Left renal pelvis (tissue), 4 donors: ENCODE results near the gene SLC45A2. TPM values are rescaled to one million over a fixed set of nuclear protein-coding genes. Genes with fewer than 3 reads are reported as not detected.
"Not testable (repeated sequence)": the region's sequence is repeated elsewhere in the genome, so short reads cannot be mapped to it uniquely, and the experiment has no call there.

ENCODE experiments used
- DNase-seq, 4 donors: peaks; one replicate each; pipeline ENCODE4 v3.0.0-alpha.2; 2013; ENCODE audit warnings: low read depth in 4 of 4, low spot score in 3 of 4
- polyA plus RNA-seq, 4 donors: library from polyadenylated mRNA; unstranded; fragments of 120-200 nt; gene quantifications; one replicate each; pipeline ENCODE4 v1.2.1, GENCODE V29; 2013; ENCODE audit not compliant: insufficient read length in 4 of 4

The SLC45A2 gene
- polyA plus RNA-seq, 4 donors: 0.14 to 1.1 (median 0.38) TPM

DNA sequence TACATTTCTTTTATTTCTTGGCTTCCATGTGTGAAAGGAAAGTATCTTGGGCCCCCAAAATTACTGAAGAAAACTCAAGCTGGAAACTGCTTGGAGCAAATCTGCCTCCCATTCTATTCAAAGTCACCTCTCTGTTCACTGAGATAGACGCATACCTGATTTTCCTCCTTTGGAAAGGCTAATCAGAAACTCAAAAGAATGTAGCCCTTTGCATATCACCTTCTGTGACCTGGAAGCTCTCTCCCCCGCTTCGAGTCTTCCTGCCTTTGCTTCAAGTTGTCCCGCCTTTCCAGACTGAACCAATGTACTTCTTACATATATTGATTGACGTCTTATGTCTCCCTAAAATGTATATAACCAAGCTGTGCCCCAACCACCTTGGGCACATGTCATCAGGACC, 53.4 kb downstream of the SLC45A2 start:
- no peak for DNase-seq

DNA sequence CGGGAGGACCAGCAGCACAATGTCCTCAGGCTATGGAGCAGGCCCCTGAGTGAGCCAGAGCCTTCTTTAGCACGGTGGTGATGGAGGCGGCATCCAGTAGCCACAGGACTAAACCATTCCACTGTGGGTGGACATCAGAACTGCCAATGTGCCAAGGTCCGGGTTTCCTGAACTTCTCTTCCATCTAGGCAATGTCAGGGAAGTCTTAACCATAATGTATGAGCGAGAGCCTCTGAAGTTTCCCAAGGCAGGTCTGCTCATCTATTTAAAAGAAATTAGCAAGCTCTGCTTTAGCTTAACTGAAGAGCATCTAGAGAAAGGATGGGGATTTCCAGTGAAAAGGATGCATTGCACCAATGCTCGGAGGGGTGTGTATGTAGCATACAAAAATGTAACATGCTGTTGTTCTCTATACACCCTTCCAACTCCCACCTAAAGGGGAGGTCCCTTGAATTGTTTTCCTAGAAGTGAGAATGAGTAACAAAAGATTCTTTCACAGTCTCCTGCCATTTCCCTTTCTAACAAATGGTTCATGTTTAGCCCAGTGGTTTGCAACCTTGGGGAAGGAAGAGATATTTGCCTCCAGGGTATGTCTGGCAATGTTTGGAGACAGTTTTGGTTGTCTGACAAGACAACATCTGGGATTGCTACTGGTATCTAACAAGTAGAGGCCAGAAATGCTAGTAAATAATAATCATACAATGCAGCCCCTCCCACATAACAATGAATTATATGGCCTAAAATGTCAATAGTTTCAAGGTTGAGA, 54.4 kb downstream of the SLC45A2 start:
- DNase-seq: no peak

GRCh38 chr5:33928283-33928682, 56.2 kb downstream of the SLC45A2 start:
- DNase-seq: no peak

GRCh38 chr5:33927685-33928084, 56.8 kb downstream of the SLC45A2 start:
- no peak for DNase-seq

DNA sequence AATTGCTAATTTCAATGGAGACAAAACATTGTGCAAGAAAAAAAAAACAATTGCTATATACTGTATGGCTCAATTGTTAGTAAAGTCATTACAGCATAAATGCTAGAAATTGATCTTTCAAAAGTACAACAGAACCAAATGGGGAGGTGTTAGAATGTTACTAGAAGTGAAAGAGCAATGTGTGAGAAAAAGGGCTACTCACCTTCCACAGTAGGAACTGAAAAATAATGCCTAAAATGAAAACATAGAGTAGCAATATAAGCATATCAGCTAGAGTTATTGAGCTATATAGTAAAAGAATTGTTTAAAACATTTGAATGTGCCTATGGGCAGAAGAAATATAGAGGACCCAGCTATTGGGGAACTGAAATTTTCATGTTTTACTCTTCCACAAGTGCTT, 59.2 kb downstream of the SLC45A2 start:
- no peak for DNase-seq

DNA sequence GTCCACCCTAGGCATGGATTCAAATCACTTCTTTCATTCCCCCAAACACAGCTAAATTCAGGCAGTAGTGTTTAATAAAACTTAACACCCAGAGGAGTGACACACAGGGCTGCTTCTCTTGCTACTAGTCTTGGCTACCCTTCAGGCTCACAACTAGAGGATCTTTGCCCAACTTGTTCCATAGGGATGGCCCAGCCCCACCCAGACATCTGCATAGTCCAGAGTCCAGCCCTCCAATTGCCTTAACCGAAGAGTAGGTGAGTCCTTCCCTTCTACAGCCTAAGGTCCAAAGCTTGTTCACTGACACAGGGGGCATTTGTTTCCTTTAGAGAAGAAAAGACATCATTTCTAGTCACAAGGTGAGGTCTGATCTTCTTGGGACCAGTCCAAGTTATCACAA, 63.5 kb downstream of the SLC45A2 start:
- no peak for DNase-seq

DNA sequence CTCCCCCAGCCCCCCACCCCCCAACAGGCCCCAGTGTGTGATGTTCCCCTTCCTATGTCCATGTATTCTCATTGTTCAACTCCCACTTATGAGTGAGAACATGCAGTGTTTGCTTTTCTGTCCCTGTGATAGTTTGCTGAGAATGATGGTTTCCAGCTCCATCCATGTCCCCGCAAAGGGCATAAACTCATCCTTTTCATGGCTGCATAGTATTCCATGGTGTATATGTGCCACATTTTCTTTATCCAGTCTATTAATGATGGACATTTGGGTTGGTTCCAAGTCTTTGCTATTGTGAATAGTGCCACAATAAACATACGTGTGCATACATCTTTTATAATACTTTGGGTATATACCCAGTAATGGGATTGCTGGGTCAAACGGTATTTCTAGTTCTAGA, 69.6 kb downstream of the SLC45A2 start:
- DNase-seq: not testable (repeated sequence)

GRCh38 chr5:33906248-33906647, 78.2 kb downstream of the SLC45A2 start:
- DNase-seq: not testable (repeated sequence)

- no peak for DNase-seq
Measured at GRCh38 chr5:33905381-33905780, 79.1 kb downstream of the SLC45A2 start.

- no peak for DNase-seq
Measured at GRCh38 chr5:33903118-33903517, 81.4 kb downstream of the SLC45A2 start.

GRCh38 chr5:33901156-33901555, 83.3 kb downstream of the SLC45A2 start:
- no peak for DNase-seq

Other genes starting within 250 kb of the SLC45A2 start
- gene ADAMTS12, start 92.7 kb downstream of the SLC45A2 start, polyA plus RNA-seq: 10 to 100 TPM; 12.6 to 35.7 (median 16.5) TPM
- gene RXFP3, start 48.3 kb downstream of the SLC45A2 start, polyA plus RNA-seq: under 1 TPM in 3 of 4 donors, not detected in 1; 0.10 to 0.15 (median 0.11) TPM
- 10 to 100 TPM in 3 of 4 donors, 1 to 10 TPM in 1; 9.0 to 85.7 (median 73.6) TPM for gene AMACR, start 23.4 kb upstream of the SLC45A2 start, polyA plus RNA-seq
- gene C1QTNF3, start 58.5 kb upstream of the SLC45A2 start, polyA plus RNA-seq: 10 to 100 TPM; 42.5 to 71.6 (median 55.0) TPM